SH-SY5Y (cell line): Measurements from ENCODE around the gene PDHB.

ENCODE experiments used
- GATA2 ChIP-seq: IDR thresholded peaks from 2 replicates; pipeline ENCODE4 v1.6.1; 2011; ENCODE audit warnings: mild to moderate bottlenecking, low read depth, low read length
- GATA3 ChIP-seq: IDR thresholded peaks from 2 replicates; pipeline ENCODE4 v1.6.1; 2011; ENCODE audit warnings: low read depth, mild to moderate bottlenecking, low read length, moderate library complexity

The PDHB gene

DNA sequence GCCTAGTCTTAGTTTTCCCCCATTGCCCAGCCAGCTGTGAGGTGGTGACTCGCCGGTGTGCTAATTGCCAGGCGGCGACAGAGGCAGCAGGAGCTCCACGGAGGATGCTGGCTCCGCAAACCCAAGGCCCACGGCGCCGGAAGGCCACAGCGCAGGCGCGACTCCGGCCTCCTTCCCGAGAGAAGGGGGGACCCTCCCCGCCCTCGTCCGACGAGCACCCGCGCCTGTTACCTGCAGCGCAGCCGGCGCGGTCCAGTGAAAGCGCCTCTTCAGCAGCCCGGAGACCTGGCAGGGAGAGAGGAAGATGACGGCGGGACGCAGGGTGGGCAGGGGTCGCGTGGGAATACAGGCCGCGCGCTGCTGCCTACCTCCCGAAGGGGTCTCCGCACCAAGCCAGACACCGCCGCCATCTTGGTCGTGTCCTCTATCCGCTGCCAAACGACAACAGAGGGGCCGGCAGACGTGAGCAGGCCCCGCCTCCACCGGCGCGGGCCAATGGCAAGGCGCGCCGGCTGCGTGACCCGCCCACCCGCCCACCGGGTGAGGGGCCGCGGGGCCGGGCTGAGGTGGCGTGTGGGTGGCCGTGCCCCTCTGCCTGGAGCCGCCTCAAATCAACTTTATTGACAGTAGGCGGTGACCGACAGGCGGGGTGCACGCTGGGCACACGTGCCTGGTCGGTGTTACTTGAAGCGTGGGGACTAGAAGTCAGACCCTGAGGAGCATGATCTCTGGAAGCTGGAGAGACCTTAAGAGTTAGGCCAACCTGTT, at the start of gene PDHB:
PDHB (minus strand) TSS at position 433 of the 768 bp plus-strand sequence; CDS start at position 410, 23 bp downstream.
- TF ChIP-seq GATA2 (no peak), GATA3 (no peak)

GRCh38 chr3:58482917-58483636, 49.4 kb upstream of the PDHB start:
- no peak for TF ChIP-seq GATA2
- no peak for TF ChIP-seq GATA3

- no peak for TF ChIP-seq GATA2
- no peak for TF ChIP-seq GATA3
These were observed 46.7 kb upstream of the PDHB start for GRCh38 chr3:58480309-58480708.

DNA sequence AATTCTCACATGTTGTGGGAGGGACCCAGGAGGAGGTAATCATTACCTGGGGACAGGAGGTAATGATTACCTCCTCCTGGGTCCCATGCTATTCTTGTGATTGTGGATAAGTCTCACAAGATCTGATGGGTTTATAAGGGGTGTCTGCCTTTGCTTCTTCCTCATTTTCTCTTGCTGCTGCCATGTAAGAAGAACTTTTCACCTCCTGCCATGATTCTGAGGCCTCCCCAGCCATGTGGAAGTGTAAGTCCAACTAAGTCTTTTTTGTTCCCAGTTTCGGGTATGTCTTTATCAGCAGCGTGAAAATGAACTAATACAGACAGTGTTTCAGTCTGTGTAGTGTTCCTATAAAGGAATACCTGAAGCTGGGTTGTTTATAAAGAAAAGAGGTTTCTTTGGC, 45.1 kb upstream of the PDHB start:
- TF ChIP-seq GATA2 (no peak), GATA3 (no peak)

- TF ChIP-seq GATA3 = no peak
- no peak for TF ChIP-seq GATA2
These were observed 41.4 kb upstream of the PDHB start for GRCh38 chr3:58474967-58475578.

DNA sequence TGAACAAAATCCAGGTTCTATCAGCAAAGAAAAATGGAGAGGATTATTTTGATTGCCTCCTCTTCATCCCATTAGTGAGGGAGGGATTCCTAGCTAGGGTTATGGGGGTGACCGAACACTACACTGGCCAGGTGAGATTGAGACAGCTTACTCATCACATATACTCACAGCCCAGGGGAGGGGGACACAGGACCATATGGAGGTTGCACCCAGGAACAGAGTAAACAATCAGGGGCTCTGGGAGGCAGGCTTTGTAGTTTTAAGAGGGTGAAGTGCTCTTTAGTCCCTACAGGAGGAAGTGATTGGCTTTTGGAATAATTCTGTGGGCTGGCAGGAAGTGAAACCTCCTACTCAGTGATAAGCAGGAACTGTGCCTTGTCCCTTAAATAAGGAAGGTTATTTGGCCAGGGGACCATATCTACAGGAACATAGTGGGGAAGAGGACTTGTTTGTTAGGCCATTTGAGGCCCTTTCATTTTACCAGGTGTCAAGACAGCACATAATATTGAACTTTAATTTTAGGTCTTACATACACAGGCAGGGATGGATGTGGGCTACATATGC, 40.8 kb upstream of the PDHB start:
- TF ChIP-seq GATA2 = no peak
- no peak for TF ChIP-seq GATA3

DNA sequence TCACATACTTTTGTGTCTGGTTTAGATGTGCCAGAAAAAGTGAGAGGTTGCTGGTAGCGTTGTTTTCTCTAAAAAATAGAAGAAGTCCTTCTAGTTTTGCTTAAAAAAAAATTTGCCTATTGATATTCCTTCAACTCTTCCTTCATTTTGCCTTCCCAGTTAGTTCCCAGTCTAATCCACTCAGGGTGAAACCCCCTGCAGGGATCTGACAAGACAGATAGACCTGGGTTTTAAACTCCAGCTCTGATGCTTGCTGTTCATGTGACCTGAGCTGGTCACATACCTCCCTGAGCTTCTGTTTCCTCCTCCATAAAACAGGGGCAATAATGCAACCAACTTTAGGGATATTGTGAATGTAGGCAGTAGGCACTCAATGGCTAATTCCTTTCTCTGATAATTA, 39.6 kb upstream of the PDHB start:
- TF ChIP-seq GATA3 (no peak), GATA2 (no peak)

GRCh38 chr3:58471025-58471887, 37.6 kb upstream of the PDHB start:
- TF ChIP-seq GATA3 (no peak), GATA2 (no peak)

GRCh38 chr3:58470363-58471024, 36.9 kb upstream of the PDHB start:
- TF ChIP-seq GATA2 (no peak), GATA3 (no peak)

- no peak for TF ChIP-seq GATA2
- no peak for TF ChIP-seq GATA3
These were observed 35.5 kb upstream of the PDHB start for GRCh38 chr3:58469096-58469495.

GRCh38 chr3:58466899-58467563, 33.4 kb upstream of the PDHB start:
- TF ChIP-seq GATA2 (no peak), GATA3 (no peak)

DNA sequence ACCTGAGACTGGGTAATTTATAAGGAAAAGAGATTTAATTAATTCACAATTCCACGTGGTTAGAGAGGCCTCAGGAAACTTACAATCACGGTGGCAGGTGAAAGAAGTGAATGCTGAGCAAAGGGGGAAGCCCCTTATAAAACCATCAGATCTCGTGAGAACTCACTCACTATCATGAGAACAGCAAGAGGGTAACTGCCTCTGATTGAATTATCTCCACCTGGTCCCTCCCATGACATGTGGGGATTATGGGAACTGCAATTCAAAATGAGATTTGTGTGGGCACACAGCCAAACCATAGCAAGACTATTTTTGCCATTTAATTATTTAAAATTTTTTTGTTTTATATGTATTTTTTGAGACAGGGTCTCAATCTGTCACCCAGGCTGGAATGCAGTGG, 31.2 kb upstream of the PDHB start:
- TF ChIP-seq GATA2 (no peak), GATA3 (no peak)

DNA sequence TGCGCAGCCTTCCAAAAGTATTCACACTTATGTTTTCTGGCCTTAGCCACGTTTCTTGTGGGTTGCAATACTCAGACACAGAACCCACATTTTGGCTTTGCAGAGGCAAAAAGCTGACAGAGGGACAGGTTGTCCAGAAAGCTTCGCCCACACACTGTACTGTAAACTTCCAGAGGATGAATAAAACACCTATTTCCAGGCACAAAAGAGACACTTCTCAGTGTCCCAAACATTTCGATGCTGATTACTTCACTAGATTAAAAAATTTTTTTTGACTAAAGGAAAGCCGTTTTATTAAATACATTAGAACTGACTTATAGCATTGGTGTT, 30.3 kb upstream of the PDHB start:
- TF ChIP-seq GATA3 (no peak), GATA2 (no peak)
